Activated naive CD4-positive, alpha-beta T cell (primary cell): ENCODE results near the gene PON2.
"Not testable (repeated sequence)": the region's sequence is repeated elsewhere in the genome, so short reads cannot be mapped to it uniquely, and the experiment has no call there.

Experiments used
- DNase-seq, 4 experiments: peaks; one replicate each; lab custom pipeline; 2025; lab: John Stamatoyannopoulos, UW

PON2 gene

DNA sequence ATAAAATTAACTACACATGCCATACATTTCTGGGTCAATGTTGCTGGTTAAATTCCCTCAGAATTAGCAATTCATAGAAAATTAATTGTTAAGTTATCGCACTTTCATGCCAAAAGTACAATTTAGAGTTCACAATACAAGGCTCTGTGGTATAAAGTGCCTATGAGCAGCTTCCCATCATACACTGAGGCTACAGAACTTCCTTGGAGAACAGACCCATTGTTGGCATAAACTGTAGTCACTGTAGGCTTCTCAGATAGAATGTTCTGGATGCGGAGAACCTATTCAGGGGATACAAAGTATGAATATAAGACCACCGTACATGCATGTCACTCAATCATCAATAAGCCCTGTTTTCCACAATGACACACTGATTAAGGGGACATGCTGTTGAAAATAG, 29.6 kb downstream of the PON2 start:
- no peak for DNase-seq

DNA sequence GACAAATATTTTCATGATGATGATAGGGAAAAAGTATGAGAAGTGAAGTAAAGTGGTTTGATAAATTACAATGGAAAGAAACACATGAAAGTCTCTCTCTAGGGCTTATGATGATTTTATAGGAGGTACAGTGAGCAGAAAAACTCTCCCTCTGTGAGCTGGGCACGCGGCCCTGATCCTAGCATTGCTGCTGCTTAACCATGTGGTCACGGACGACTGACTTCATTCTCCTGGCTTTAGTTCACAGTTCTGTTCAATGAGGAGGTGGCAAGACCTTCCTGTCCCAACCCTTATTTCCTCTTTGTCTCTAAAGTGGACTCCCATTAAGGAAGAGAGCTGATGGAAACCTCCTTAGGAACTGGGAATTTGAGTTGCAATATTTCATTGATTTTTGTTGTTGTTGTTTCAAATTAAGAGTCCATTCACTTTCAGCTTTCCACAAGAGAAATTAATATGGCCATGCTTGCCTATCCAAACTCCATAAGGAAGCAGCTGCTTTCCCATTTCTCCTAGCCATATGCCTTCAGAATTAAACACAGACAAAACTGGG, 30.4 kb downstream of the PON2 start:
- DNase-seq = no peak

DNA sequence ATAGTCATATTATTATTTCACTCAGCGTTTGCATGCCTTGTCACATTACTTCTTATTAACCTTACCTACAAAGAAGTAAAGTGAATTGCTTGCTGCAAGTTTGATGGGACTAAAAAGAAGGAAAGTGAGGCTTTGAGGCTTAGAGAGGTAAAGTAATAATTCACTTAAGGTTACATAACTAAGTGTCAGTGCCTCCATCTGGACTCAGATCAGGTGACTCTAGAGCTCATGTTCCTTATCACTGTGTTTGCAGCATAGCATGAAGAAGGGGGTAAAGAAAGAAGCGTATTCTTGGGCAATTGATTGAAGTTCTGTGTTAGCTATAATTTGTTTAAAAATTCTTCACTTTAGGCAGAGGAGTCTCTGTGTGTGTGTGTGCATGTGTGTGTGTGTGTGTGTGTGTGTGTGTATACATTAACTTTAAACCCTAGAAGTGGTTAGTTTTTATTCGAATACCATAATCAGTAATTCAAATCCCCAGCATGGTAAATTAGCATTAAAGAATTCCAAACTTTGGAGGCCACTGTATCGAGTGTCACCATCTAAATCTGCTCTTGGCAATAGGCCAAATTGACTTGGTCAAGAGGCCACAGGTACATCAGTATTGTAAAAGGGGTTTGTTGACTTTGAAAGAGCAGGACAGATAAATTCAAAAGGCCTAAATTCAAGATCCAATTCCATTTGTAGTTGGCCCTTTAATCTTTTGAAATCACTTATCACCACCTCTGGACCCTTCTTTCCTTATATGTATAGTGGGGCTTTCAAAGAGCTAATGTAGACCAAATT, 36.5 kb downstream of the PON2 start:
- DNase-seq = no peak

DNA sequence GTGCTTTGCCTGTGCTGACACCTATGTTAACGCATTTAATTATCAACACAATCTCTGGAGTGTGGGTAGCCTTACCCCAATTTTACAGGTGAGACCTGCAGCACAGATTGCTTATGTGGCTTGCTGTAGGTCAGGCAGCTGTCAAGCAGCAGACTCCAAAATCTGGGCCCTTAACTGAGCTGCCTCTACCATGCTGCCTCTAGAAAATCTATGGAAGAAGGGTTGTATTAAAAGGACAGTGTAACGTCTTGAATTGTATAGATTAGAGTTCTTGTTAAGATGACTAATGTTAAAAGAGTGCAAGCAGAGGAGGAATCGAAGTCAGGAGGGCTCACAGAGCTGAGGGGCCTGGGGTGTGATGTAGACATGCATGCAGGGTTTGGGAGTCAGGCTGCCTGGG, 37.4 kb downstream of the PON2 start:
- DNase-seq = no peak

DNA sequence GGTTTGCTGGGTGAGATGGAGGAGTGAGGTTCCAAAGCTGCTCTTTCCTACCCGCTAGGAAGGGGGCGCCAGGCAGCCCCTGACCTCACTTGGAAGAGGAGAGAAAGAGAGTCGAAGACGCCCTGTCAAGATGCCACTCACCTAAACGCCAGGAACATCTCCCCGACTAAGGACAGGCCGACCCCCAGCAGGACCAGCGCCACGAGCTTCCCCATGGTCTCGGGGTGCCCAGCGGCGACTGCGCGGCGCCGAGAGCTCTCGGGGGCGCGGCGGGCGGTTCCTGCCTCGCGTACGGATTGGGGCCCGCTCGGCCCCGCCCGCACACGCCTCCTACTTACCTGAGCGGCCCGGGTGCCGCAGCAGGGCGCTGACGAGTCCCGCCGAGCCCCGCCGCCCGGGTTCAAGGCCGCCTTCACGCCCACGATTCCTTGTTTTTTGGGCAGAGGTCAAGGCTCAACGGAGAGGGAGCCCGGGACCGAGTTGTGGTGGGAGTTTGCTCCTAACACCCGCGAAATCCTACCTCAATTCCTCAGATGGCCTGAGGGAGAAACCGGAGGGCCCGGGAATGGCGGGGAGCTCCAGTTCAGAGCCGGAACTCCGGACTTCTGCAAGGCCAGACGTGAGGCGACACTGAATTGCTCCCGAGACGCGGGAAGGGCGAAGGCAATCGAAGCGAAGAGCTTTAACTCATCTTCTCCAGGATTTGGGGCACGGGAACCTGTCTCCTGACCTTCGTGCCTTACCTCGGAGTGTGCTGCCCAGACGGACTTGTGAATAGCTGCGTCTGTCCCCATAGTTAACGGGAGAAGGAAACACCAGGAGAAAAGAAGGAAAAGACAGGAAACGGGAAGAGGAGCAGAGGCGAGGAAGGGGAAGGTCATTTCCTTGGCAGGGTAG, 38.4 kb downstream of the PON2 start, which contains the start of gene PON3:
Gene PON3 (minus strand): TSS at position 240 of the 897 bp plus-strand sequence. CDS start 25 bp downstream, at position 215.
- peak in 1 of 4 experiments; percentile 13 for DNase-seq

DNA sequence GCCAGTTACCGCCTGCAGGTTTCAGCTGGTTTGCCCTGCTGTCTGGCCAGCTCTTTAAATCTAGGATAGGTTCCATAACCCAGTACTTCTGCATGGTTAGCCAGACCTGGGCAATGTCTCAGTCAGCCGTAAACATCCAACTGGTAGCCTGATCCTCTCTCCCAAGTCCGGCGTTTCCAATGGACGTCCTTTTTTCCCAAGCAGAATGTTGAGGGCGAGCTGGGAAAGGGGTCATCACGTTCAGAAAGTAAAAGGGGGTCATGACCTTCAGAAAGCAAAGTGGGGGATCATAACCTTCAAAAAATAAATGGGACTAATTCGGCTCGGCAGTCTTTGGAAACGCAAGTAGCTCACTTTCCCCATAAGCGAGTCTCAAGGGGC, 39.1 kb downstream of the PON2 start:
- no peak for DNase-seq

DNA sequence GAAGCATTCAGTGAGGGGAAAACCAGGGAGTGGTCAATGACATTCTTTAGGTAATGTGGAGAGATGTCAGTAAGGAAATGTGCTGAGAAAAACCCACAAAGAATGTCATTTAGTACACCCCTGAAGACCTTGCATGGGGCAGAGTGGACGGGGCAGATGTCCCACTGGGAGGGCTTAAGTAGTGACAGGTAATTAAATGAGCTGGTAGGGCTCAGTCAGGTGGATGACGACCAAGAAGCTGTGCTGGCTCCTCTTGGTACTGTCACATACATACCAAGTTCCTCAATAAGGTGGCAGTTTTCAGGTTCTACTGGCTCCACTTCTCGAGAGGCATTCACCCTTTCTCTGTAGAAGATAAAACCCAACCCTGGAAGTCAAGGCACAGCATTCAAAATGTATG, 40.5 kb downstream of the PON2 start:
- no peak for DNase-seq

DNA sequence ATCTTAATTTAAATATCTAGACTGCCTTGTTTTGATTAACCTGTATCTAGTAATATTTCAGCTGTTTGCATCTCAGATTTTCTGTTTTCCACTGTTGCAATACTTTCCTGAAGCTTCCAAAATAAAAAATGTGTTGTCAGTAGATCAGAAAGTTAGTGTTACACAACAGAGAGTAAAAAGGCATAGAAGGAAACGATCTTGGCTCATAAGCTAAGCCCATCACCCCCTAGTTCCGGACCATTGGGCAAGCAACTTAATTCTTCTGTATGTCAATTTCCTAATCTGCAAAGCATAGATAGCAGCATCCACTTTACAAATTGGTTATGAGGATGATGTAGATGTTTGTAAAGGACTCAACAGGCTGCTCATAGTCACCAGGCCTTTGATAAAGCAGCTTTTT, 43.1 kb downstream of the PON2 start:
- DNase-seq = no peak

DNA sequence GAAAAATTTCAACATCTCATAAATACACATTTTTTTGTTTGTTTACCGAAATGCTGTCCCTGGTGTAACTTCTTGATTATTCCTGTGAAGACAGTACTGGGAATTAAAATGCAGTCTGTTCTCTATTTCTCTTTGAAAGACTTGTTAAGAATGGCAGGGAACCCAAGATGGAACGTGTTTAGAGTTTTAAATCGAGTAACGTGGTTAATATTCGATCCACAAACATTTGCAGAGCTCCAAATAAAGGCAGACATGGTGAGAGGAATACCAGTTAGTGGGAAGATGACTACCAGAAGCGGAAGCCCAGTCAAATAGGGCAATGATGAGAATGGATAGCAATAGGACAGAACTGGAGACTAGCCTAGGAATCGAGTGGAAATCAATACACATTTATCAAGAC, 45.3 kb downstream of the PON2 start:
- no peak for DNase-seq

DNA sequence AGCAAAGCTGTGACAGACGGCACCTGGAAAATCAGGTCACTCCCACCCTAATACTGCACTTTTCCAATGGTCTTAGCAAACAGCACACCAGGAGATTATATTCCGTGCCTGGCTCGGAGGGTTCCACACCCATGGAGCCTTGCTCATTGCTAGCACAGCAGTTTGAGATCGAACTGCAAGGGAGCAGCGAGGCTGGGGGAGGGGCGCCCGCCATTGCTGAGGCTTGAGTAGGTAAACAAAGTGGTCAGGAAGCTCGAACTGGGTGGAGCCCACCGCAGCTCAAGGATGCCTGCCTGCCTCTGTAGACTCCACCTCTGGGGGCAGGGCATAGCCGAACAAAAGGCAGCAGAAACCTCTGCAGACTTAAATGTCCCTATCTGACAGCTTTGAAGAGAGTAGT, 55.4 kb downstream of the PON2 start:
- not testable (repeated sequence) for DNase-seq

DNA sequence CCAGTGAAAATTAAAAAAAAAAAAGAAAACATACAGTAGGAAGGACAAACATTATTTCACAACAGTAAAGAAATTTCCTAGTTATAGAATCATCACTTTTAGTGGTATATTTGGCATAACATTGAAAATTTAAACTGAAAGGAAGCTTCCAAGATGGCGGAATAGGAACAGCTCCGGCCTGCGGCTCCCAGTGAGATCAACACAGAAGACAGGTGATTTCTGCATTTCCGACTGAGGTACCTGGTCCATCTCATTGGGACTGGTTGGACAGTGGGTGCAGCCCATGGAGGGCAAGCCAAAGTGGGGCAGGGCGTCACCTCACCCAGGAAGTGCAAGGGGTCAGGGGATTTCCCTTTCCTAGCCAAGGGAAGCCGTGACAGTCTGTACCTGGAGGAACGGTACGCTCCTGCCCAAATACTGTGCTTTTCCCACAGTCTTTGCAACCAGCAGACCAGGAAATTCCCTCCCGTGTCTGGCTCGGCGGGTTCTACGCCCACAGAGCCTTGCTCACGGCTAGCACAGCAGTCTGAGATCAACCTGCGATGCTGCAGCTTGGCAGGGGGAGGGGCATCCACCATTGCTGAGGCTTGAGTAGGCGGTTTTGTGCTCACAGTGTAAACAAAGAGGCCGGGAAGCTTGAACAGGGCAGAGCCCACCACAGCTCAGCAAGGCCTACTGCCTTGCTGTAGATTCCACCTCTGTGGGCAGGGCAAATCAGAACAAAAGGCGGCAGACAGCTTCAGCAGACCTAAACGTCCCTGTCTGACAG, 58.0 kb downstream of the PON2 start:
- DNase-seq = no peak

DNA sequence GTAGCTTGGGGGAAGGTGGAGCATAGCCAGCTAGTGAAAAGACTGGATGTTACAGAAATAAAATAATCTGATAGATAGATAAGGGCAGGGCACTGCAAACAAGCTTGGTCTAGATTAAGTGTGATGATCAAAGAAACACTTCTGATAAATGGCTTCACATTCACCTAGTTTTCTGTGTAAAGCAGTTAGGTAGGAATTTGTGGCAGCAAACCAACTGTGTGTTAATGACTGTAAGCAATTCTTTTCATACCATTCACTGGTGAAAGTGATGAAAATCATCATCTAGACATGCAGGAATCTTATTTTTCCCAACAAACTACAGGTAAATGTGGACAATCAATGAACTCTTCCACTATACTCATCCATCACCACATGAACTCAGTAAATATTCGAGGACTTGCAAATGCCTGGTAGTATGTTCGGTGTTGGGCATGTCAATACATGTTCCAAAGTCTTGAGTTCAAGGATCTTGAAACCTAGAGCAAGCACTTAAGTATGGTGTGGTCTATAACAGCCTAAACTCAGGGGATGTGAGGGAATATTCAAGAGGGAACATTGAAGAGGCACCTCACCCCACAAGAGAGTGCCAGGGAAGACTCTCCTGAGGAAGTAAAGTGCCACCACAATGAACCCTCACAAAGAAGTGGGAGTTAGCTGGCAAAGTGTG, 59.1 kb downstream of the PON2 start:
- DNase-seq = no peak

DNA sequence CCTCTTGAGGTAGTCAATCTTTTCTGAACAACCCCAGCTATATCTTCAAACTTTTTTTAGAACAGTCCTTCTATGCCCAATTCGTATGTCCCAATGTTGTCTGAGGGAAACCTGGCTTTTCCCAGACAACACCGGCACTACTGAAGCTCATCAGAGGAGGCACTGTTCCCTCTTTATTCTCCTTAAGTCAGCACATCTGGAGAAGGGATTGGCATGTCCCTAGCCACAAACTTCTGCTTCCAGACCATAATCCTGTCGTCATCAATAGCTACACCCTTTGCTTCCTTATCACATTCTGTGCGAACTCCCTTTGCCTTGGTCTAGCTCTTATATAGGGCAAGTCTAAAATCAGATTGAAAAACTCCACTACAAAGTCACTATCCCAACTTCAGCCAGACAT, 61.5 kb downstream of the PON2 start:
- no peak for DNase-seq

DNA sequence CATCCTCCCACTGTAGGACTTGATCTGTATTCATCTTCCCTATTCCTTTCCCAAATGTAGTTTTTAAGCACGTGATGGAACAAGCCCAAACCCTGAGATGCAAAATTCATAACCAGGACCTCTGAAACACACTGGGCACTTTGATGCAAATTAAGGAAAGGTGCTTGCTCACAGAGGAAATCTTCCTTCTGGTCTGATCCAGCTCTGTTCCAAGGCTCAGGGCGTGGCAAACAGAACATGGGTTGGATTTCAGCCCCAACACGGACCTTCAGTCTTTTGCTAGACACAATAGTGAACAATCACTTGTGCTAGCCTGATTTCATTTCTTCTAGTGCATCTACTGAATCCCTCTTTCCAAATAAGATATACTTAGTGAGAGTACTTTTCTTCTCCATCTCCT, 66.6 kb downstream of the PON2 start:
- DNase-seq = no peak

DNA sequence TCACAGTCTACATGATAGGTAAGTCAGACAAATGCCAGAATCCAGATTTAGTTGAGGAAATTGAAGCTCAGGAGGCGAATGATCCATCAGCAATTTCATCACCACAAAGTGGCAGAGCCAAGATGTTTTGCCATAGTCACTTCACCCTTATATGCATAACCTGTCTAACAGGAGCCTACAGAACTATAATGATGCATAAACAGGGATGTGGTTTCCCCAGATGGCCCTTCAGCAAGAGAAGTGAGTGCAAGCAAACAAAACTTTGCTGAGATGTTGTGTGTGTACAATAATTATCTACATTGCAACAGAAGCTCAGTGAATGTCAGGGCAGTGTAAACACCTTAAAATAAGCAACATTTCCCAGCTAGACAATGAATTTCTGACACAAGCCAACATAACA, 67.2 kb downstream of the PON2 start:
- no peak for DNase-seq

DNA sequence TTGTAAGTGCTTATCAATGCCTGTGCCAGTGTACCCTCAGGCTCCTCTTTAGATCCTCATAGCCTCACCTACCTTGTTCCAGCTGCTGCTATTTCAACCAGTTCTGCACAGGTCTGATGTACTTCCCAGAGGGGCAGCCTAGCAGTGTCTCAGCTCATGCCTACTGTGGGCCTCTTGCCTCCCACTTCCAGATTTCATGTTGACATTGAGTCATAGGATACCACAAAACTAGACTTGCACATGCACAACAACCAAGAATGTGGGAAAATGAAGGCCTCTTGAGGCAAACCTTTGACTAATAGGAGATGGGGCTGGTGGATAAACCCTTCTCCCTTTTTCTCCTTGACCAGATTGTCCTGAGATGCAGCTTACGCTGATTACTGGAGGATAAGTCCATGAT, 69.7 kb downstream of the PON2 start:
- no peak for DNase-seq

DNA sequence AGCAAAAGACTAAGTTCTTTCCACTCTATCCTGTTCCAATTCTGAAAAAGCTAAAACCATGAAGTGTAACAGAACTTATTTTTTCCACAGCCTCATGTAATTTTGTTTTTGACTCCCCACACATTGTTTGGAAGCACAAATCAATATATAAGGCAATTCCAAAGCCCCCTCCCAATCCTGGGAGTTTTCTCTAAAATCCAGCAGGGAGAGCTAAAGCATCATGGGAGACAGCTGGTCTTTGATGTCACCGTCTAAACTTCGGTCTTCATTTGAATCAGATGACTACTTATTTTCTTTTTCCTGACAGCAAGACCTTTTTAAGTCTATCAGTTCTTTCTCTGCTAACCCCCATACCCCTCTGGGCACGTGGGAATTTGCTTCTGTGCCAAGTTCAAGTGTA, 77.2 kb downstream of the PON2 start:
- DNase-seq = no peak
